Effector CD8-positive, alpha-beta T cell (primary cell): Measurements from ENCODE around the gene CBFA2T3.

ENCODE experiments used
- DNase-seq: peaks from one replicate; lab custom pipeline; 2025; lab: John Stamatoyannopoulos, UW

CBFA2T3 gene

DNA sequence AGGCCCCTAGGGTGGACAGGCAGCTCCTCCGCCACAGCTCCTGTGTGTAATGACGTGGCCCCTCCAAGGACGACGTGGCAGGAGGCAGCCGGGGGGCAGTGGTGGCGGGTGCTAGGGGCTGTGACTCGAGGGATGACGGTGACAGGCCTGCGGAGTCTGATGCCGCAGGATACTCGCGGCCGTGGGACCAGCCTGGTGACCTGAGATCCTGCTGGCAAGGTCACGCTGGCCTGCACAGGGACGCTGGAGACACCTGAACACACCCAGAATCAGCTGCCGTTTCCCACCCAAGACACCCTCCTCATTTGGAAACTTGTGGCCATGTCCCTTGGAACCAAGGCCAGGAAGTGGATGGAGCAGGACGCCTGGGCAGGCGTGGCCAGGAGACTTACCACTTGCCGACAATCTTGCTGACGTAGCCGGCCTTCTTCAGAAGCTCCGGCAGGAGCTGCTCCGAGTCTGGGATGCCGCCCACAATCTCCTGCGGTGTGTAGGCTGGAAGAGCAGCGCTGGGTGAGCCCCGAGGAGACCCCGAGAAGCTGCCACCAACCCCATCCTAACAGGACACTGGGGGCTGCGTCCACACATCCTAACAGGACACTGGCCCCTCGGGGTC lies 136.3 kb downstream of the CBFA2T3 start:
- no peak for DNase-seq

DNA sequence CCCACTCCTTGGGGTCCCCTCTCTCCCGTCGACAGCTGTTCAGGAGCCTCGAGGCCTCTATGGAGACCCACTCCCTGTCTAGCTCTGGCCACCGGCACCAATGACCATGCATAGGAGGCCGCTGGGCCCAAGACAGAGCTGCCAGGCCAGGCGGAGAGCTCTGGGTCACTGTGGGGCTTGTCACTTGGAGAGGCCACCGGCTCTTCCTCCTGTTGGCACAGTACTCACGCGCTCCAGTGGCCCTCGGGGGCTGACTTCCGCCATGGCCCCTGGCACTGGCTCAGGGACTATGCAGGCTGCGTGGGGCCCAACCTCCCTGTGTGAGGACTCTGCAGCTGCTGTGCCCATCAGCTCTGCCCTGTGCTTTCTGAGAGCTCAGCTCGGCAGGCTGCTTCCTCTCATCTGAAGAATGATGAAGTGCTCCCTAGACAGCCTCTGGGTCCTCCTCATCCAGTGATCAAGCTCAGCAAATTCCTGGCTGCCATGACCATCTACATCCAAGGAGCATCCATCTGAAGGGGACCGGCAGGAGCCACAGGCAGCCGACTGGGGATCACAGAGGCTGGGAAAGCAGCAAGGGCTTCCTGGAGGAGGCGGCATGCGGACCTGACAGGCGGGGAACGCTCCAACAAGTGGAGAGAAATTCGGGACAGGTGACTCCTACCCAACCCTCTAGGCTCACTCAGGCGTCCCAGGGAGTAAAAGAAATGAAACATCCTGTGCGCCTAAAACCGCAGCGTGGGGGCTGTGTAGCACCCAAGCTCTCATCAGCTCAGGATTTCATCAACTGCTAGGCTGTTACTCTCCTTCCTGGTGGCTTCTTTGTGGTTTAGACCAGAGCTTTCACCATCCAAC lies 137.0 kb downstream of the CBFA2T3 start:
- no peak for DNase-seq

DNA sequence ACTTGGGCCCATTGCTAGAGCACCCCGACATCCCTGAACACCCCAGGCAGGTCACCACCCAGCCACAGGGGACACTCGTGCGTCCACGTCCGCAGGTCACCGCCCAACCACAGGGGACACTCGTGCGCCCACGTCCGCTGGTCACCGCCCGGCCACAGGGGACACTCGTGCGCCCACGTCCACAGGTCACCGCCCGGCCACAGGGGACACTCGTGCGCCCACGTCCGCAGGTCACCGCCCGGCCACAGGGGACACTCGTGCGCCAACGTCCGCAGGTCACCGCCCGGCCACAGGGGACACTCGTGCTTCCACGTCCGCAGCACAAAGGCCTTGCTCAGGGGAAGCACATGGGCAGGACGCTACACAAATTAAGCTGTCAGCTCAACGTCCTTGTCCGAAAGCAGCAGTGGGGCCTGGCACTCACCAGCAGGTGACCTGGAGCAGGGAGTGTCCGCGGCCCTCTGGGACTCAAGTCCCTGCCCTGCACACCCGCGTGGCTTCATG lies 137.9 kb downstream of the CBFA2T3 start:
- DNase-seq, result no peak

DNA sequence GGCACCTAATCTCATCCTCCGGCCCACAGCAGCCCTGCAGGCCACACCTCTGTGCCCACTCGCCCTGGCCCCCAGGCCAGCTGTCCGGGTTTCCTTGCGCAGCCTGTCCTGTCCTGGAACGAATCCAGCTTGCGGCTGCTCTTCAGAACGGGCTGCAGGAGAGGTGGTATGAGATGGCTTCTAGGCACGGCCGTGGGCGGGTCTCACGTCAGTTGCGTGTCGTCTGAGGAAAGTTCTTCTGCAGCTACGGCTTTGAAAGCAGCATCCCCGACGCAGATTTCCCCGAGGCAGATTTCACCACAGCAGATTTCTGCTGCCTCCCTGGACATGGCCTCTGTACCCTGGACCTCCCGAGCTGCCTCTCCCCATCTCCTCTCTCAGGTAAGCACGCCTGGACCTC lies 138.4 kb downstream of the CBFA2T3 start:
- no peak for DNase-seq

DNA sequence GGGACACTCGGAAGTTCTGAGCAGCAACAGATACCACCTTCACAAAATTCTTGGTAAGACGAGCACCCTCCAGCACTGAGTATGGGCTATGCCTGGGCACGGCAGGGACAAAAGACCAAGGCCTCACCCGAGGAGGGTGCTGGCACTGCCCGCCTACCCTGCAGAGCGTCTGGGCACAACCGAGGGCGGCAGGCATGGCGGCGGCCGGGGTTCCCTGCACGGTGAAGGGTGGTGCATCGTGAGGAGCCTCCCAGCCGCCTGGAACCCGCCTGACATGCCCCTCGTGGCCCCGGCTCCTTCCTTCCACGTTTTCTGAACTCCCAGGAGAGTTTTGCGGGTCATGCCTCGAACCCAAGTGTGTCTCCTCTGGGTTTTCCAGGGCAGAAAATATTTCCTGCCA lies 139.2 kb downstream of the CBFA2T3 start:
- DNase-seq, result no peak

DNA sequence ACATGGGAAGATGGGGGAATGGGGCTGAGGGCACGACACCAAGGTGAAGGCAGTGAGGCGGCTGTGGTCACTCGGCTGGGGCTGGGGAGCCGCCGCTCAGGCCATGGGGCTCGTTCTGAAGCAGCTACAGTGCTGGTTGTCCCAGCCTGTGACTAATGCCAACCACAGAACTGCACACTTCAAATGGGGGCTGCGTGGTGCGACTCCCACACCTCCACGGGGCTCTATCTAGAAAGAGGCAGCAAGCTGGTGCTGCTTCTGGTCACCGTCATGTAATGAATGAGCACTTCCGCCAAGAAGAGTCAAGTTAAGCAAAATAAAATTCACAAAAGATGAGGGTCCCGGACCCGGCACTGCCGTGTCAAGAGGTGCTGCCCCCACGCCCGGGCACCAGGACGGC lies 140.2 kb downstream of the CBFA2T3 start:
- DNase-seq, result no peak

DNA sequence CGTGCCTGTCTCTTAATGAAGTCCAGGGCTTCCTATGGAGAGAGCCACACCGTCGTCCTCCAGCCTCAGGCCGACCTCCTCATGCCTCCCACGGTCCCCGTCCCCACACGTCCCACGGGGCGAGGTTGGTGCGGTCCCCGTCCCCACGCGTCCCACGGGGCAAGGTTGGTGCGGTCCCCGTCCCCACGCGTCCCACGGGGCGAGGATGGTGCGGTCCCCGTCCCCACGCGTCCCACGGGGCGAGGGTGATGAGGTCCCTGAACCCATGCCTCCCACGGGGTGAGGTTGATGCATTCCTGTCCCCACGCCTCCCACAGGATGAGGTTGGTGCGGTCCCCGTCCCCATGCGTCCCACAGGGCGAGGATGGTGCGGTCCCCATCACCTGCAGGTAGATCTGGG lies 141.2 kb downstream of the CBFA2T3 start:
- DNase-seq, result no peak

DNA sequence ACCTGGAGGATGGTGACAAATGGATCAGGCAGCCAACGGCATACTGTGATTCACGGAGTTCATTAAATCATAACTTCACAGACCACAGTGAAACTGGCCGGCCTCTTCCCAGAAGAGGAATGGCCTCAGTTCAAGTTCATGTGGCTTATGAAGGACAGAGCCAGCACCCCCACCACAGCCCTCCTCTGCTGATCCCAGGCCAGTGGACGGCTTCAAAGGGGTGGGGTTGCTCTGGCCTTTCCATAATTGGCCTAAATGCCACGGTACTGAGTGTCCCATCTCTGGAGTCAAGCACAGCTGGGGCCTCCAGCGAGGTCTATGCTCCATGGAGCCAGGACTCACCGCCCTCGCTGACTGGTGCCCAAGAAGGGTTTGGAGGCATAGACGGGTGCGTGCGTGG lies 141.6 kb downstream of the CBFA2T3 start:
- DNase-seq, result no peak

DNA sequence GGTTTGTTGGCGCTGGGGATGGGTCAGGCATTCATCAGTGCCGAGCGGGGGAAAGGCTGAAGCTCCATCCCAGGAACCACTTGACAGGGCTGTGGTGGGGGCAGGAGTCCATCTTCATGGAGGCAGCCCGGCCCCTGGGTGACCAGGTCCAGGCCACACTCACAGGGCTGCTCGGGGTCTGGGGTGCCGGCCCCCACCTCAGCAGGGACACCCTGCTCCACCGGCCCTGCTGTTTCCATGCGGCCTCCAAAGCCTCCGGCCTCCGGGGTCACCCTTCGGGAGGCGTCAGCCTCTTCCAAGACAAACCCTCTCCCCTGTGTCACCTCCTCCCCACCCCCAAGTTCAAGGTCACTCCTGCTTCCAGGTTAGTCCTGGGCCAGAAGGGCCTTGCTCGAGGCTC lies 142.3 kb downstream of the CBFA2T3 start:
- DNase-seq, result no peak

DNA sequence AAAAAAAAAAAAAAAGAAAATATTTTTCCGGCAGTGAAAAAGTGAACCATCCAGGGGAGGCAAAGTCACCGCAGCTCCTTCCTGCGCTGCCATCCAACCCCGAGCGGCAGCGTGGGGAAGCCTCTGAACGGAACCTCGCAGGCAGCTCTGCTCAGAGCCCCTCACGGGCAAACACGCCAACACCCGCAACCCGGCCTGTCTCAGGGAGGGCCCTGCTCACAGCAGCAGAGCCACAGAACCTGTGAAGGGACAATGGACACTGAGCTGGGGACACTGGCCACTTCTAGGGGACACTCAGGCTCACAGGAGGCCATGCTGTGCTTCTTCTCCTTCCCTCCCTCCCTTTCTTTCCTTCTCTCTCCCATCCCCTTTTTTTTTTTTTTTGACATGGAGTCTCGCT lies 143.9 kb downstream of the CBFA2T3 start:
- DNase-seq, result no peak

DNA sequence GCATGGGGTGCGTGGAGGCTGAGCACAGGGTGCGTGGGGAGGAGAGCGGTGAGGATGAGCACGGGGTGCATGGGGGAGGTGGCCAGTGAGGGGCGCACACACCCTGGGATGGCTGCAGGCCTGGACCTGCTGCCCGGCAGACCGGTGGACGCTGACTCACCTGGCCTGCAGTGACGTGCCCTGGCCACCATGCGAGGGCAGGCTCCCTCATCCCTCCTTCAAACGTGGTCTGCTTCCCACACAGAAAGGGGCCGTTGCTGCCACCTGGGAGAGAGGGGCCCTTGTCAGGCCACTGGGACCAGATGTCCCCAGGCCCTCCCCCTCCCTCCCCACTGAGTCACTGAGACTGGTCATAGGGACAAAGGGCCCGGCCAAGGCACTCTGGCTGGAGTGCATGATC lies 145.2 kb downstream of the CBFA2T3 start:
- no peak for DNase-seq

DNA sequence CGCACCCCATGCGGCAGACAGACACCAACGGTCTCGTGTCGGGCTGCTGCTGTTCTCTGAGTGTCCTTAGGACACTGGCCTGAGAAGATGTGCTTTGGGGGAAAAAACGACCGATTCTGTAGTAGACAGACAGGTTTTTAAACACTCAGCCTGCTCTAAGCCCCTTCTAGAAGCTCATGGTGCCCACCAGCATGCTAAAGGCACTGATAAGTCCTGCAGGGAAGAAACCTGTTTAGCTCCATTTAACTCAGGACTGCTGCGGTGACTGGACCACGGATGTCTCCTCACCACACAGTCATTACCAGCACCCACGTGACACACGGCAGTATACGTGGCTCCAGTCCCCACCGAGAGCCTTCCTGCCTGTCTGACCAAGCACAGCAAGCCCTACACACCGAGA lies 146.2 kb downstream of the CBFA2T3 start:
- DNase-seq, result no peak

DNA sequence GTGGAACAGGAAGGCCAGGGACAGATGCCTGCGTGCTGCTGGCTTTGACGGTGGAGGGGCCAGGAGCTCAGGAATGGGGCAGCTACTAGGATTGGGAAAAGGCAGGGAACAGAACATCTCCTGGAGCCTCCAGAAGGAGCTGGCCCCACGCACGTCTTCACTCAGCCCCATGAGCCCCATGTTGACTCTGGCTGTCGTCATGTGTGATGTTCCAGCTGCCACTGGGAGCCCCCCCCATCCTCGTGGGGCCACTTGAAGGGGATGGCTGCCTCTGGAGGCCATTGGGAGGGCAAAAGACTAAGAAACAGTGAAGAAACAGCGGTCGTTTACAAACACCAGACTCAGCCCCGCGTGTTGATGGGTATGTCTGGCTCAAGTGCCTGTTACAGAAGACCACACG lies 146.7 kb downstream of the CBFA2T3 start:
- no peak for DNase-seq

DNA sequence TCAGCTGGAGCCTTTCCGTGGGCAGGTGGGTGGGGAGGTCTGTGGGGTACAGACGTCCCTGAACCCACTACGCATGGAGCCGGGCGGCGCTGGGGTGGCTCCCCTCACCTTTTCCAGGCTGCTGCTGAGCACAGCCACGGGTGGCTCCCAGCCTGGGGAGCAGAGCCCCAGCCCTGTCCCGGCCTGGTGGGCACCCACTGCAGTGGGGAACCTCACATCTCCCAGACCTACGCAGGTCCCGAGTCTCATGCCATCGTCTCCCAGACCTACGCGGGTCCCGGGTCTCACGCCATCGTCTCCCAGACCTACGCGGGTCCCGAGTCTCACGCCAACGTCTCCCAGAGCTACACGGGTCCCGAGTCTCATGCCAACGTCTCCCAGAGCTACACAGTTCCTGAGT lies 148.3 kb downstream of the CBFA2T3 start:
- DNase-seq, result no peak

DNA sequence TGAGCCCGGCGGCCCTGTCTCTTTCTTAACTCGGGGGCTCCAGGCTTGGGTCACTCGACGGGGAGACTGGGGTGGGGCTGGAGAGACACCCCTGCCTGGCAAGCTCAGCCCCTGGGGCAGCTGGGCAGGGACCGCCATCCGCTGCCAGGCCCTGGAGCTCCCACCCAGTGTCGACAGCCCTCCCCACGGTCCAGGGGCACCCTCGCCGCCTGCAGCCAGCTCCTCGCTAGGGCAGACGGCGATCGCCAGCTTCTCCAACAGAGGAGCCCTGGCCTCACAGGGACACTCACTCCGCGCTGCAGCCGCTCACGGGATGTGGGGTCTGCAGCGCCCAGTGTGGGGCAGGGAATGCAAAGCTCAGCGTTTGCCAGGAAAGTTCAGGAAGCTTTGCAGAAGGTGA lies 149.3 kb downstream of the CBFA2T3 start:
- DNase-seq, result no peak

DNA sequence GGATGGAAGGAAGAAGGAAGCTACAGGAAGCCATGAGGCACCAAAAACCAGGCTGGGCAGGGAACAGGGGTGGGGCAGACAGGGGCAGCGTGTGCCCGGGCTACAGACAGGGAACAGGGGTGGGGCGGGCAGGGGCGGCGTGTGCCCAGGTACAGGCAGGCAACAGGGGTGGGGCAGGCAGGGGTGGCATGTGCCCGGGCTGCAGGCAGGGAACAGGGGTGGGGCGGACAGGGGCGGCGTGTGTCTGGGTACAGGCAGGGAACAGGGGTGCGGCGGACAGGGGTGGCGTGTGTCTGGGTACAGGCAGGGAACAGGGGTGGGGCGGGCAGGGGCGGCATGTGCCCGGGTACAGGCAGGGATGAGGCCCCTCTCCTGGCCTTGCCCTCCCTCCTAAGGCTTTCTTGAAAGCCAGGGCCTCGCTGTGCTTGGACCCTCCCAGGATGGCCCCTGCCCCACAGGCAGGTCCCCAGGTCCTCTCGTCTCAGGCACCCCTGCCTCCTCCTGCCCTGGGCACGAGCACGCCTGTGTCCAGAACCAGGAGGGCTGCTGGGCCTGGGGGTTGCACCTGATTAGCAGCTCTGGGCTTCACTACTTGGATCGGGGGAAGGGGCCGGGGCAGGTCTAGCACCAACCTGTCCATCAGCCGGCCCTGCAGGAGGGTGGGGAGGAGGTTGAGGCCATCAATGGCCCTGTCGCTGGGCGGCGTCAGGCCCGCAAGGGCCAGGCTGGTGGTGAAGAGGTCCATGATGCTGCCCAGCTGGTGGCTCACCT lies 150.8 kb downstream of the CBFA2T3 start:
- DNase-seq, result no peak

DNA sequence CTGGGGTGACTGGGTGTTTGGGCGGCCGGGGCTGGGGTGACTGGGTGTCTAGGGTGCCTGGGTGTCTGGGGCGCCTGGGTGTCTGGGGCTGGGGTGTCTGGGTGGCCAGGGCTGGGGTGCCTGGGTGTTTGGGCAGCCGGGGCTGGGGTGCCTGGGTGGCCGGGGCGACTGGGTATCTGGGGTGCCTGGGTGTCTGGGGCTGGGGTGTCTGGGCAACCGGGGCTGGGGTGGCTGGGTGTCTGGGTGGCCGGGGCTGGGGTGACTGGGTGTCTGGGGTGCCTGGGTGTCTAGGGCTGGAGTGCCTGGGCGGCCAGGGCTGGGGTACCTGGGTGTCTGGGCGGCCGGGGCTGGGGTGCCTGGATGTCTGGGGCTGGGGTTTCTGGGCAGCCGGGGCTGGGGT lies 151.9 kb downstream of the CBFA2T3 start:
- DNase-seq, result no peak
